PC-3 (cell line): Measurements from ENCODE around the gene PRM2. TPM values are rescaled to one million over a fixed set of nuclear protein-coding genes. Genes with fewer than 3 reads are reported as not detected.

Source experiments
- ATAC-seq: fragments of 200-7000 bp; cut with Tn5 transposase; 2 replicates; pipeline ENCODE4 v1.9.1; 2020; ENCODE audit warnings: mild to moderate bottlenecking, moderate library complexity
- BruUV-seq: library from RNA; stranded (reverse); fragments of 400-500 nt; replicated peaks from 2 replicates; lab custom pipeline; 2021; lab: Mats Ljungman, UMichigan
- CTCF ChIA-PET: fragments of 300-600 bp; sonication (Branson Sonifier 250); formaldehyde crosslinking; loops from one replicate; lab custom pipeline; 2022; ENCODE audit warnings: antibody characterized with exemption; lab: Charles Lee
- POLR2A ChIA-PET: fragments of 300-600 bp; sonication (Branson Sonifier 250); formaldehyde crosslinking; loops from one replicate; lab custom pipeline; 2022; ENCODE audit warnings: antibody characterized with exemption; ENCODE audit not compliant: unreplicated experiment; lab: Charles Lee
- DNase-seq: peaks from one replicate; pipeline ENCODE4 v3.0.0-alpha.2; 2015
- H2AFZ ChIP-seq: fragments of 300-600 bp; sonication (generic); 2 replicates; pipeline ENCODE4 v1.6.0; 2016; ENCODE audit warnings: antibody characterized with exemption, low read length
- H3F3A ChIP-seq: fragments of 300-600 bp; sonication (generic); one replicate; pipeline ENCODE4 v1.6.0; 2017; ENCODE audit warnings: antibody characterized with exemption, low read length, control low read depth, mild to moderate bottlenecking; ENCODE audit not compliant: unreplicated experiment
- H3K27ac ChIP-seq: fragments of 300-600 bp; sonication (generic); 2 replicates; pipeline ENCODE4 v1.5.1; 2016; ENCODE audit warnings: mild to moderate bottlenecking, low read length
- H3K27me3 ChIP-seq: fragments of 300-600 bp; sonication (generic); 2 replicates; pipeline ENCODE4 v1.6.1; 2016; ENCODE audit warnings: low read length, mixed read lengths
- H3K36me3 ChIP-seq: fragments of 300-600 bp; sonication (generic); 2 replicates; pipeline ENCODE4 v1.6.1; 2016; ENCODE audit warnings: low read depth, mixed run types, low read length, mixed read lengths
- H3K4me1 ChIP-seq: fragments of 300-600 bp; sonication (generic); 2 replicates; pipeline ENCODE4 v1.5.1; 2016; ENCODE audit warnings: low read length; ENCODE audit not compliant: insufficient read depth
- H3K4me2 ChIP-seq: fragments of 300-600 bp; sonication (generic); 2 replicates; pipeline ENCODE4 v1.6.0; 2016; ENCODE audit warnings: low read length
- H3K4me3 ChIP-seq: fragments of 300-600 bp; sonication (generic); 2 replicates; pipeline ENCODE4 v1.5.1; 2016; ENCODE audit warnings: mild to moderate bottlenecking, low read length, mixed read lengths
- H3K79me2 ChIP-seq: fragments of 300-600 bp; sonication (generic); 2 replicates; pipeline ENCODE4 v1.6.1; 2017; ENCODE audit warnings: low read length, mixed read lengths
- H3K9ac ChIP-seq: fragments of 300-600 bp; sonication (generic); 2 replicates; pipeline ENCODE4 v1.6.0; 2016; ENCODE audit warnings: mild to moderate bottlenecking, low read length
- H3K9me2 ChIP-seq: fragments of 300-600 bp; sonication (generic); replicated peaks from 2 replicates; pipeline ENCODE4 v1.6.1; 2016; ENCODE audit warnings: mixed run types, low read length, mixed read lengths
- H3K9me3 ChIP-seq: fragments of 300-600 bp; sonication (generic); 2 replicates; pipeline ENCODE4 v1.6.1; 2016; ENCODE audit warnings: low read length, mixed read lengths
- H4K20me1 ChIP-seq: fragments of 300-600 bp; sonication (generic); 2 replicates; pipeline ENCODE4 v1.6.1; 2016; ENCODE audit warnings: low read length, mixed read lengths
- EZH2 ChIP-seq: fragments of 300-600 bp; sonication (generic); IDR thresholded peaks from one replicate; pipeline ENCODE4 v1.6.1; 2017; ENCODE audit warnings: antibody characterized with exemption, mild to moderate bottlenecking, low read length; ENCODE audit not compliant: unreplicated experiment
- EZH2phosphoT487 ChIP-seq: fragments of 300-600 bp; sonication (generic); IDR thresholded peaks from 2 replicates; pipeline ENCODE4 v1.6.1; 2018; ENCODE audit warnings: mild to moderate bottlenecking, antibody characterized with exemption, low read length, borderline replicate concordance
- intact Hi-C: fragments of 100-400 bp; cut with micrococcal nuclease; formaldehyde crosslinking; loops from 2 replicates; pipeline ENCODE4 v1.9.0; 2023
- total RNA-seq: library from RNA; depleted of rRNA; stranded (reverse); fragments of >200 nt; gene quantifications from 2 replicates; pipeline ENCODE4 v1.2.3, GENCODE V29; 2014
- TF ChIP-seq, protein P1 (sequence below): fragments of 300-600 bp; sonication (generic); conservative IDR thresholded peaks from 2 replicates; pipeline ENCODE4 v1.5.1; 2017; ENCODE audit warnings: antibody characterized with exemption, low read depth, mild to moderate bottlenecking, low read length

The PRM2 gene
- total RNA-seq, 1 experiment from 2014 or later = not detected

DNA sequence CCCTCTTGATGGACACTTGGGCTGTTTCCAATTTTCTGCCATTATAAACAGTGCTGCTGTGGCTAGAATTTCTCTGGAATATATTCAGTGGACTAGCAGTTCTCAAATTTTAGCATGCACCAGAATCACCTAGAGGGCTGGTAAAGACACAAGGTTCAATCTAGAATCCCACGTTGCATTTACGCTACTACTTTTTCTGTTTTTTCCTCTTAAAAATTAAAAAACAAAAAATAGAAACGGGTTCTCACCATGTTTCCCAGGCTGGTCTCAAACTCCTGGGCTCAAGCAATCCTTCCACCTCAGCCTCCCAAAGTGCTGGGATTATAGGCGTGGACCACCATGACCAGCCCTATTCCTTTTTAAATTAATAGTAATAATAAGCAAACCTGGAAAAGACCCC lies 19.4 kb upstream of the PRM2 start:
- Histone ChIP-seq H3K27ac (no peak overlapping the region), H3K79me2 (no peaks in the 10 kb centered on the region), H3K4me1 (no peaks in the 10 kb centered on the region), H3K4me3 (no peak overlapping the region), H3K9ac (no peak overlapping the region), H3K9me2 (no peaks in the 10 kb centered on the region), H3K9me3 (no peaks in the 10 kb centered on the region), H2AFZ (no peak overlapping the region), H3F3A (no peaks in the 10 kb centered on the region), H3K36me3 (no peaks in the 10 kb centered on the region), H3K4me2 (no peak overlapping the region), H3K27me3 (no peaks in the 10 kb centered on the region), H4K20me1 (no peaks in the 10 kb centered on the region)
- ChIA-PET POLR2A (no interaction called here), CTCF (no interaction called here)
- no TSS peak for BruUV-seq
- DNase-seq (no peak), ATAC-seq (no peak)
- intact Hi-C loops = no loop called here
- TF ChIP-seq EZH2phosphoT487 = no peak
- TF ChIP-seq EZH2 = no peak
- TF ChIP-seq, protein P1, sequence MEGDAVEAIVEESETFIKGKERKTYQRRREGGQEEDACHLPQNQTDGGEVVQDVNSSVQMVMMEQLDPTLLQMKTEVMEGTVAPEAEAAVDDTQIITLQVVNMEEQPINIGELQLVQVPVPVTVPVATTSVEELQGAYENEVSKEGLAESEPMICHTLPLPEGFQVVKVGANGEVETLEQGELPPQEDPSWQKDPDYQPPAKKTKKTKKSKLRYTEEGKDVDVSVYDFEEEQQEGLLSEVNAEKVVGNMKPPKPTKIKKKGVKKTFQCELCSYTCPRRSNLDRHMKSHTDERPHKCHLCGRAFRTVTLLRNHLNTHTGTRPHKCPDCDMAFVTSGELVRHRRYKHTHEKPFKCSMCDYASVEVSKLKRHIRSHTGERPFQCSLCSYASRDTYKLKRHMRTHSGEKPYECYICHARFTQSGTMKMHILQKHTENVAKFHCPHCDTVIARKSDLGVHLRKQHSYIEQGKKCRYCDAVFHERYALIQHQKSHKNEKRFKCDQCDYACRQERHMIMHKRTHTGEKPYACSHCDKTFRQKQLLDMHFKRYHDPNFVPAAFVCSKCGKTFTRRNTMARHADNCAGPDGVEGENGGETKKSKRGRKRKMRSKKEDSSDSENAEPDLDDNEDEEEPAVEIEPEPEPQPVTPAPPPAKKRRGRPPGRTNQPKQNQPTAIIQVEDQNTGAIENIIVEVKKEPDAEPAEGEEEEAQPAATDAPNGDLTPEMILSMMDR = no peak

DNA sequence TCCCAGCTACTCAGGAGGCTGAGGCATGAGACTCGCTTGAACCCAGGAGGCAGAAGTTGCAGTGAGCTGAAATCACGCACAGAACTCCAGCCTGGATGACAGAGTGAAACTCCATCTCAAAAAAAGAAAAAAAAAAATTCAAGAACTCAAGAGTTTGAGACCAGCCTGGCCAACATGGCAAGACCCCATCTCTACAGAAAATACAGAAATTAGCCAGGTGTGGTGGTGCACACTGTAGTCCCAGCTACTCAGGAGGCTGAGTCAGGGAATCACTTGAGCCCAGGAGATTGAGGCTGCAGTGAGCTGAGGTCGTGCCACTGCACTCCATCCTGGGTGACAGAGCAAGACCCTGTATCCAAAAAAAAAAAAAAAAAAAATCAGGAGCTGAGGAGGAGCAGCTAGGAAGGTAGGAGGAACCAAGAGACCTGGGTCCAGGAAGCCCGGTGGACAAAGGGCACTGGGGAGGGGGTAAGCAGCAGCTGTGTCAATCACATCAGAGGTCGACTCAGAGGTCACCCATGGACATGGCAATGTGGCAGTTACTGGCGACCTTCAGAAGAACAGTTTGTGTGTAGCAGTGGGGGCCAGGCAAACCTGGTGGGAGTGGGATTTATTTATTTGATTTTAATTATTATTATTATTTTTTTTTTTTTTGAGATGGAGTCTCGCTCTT lies 15.9 kb upstream of the PRM2 start:
- no peaks in the 10 kb centered on the region for H3K79me2 ChIP-seq
- H3K4me3 ChIP-seq = no peak overlapping the region
- no peak overlapping the region for H3K9ac ChIP-seq
- no peaks in the 10 kb centered on the region for H3K4me1 ChIP-seq
- H2AFZ ChIP-seq = no peak overlapping the region
- POLR2A ChIA-PET = no interaction called here
- DNase-seq (no peak), ATAC-seq (no peak)
- no peaks in the 10 kb centered on the region for H3K9me2 ChIP-seq
- TF ChIP-seq, protein P1 = no peak
- TF ChIP-seq EZH2phosphoT487 (no peak), EZH2 (no peak)
- no peak overlapping the region for H3K4me2 ChIP-seq
- no TSS peak for BruUV-seq
- no peaks in the 10 kb centered on the region for H4K20me1 ChIP-seq
- no peaks in the 10 kb centered on the region for H3K9me3 ChIP-seq
- no peaks in the 10 kb centered on the region for H3K27me3 ChIP-seq
- no peaks in the 10 kb centered on the region for H3K36me3 ChIP-seq
- H3F3A ChIP-seq = no peaks in the 10 kb centered on the region
- H3K27ac ChIP-seq = no peak overlapping the region
- CTCF ChIA-PET = no interaction called here
- intact Hi-C loops = no loop called here

DNA sequence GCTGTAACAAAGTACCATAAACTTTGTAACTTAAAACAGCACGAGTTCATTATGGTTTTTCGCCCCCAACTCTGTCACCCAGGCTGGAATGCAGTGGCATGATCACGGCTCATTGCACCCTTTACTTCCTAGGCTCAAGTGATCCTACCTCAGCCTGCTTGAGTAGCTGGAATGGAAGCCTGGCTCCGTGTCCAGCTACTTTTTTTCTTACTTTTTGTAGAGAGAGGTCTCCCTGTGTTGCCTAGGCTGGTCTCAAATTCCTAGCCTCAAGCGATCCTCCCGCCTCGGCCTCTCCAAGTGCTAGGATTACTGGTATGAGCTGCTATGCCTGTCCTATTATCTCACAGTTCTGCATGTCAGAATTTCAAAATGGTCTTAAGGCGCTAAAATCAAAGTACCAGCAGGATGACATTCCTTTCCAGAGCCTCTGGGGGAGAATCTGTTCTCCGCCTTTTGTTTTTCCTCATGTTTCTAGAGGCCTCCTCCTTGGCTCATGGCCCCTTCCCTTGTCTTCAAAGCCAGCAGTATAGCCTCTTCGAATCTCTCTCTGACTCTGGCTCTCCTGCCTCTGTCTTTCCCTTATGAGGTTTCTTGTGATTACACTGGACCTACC lies 14.9 kb upstream of the PRM2 start:
- DNase-seq = no peak
- Histone ChIP-seq H3K36me3 (no peaks in the 10 kb centered on the region), H3K27ac (no peak overlapping the region), H3K9me3 (no peaks in the 10 kb centered on the region), H3K4me2 (no peak overlapping the region), H3K9ac (no peak overlapping the region), H3K79me2 (no peaks in the 10 kb centered on the region), H4K20me1 (no peaks in the 10 kb centered on the region), H3K27me3 (no peaks in the 10 kb centered on the region), H3F3A (no peaks in the 10 kb centered on the region), H2AFZ (no peak overlapping the region), H3K9me2 (no peaks in the 10 kb centered on the region), H3K4me1 (no peaks in the 10 kb centered on the region), H3K4me3 (no peak overlapping the region)
- POLR2A ChIA-PET = no interaction called here
- BruUV-seq = no TSS peak
- CTCF ChIA-PET = no interaction called here
- TF ChIP-seq EZH2 = no peak
- TF ChIP-seq, protein P1 = no peak
- TF ChIP-seq EZH2phosphoT487 = no peak
- intact Hi-C loops = no loop called here
- no peak for ATAC-seq
